CD4-positive, alpha-beta T cell treated with Interferon alpha-2 for 1 hour (primary cell): ENCODE results near the gene NFU1.

ENCODE experiments used
- DNase-seq, 2 donors: peaks; one replicate each; pipeline ENCODE4 v3.0.0-alpha.2; 2020 to 2022

Gene NFU1

DNA sequence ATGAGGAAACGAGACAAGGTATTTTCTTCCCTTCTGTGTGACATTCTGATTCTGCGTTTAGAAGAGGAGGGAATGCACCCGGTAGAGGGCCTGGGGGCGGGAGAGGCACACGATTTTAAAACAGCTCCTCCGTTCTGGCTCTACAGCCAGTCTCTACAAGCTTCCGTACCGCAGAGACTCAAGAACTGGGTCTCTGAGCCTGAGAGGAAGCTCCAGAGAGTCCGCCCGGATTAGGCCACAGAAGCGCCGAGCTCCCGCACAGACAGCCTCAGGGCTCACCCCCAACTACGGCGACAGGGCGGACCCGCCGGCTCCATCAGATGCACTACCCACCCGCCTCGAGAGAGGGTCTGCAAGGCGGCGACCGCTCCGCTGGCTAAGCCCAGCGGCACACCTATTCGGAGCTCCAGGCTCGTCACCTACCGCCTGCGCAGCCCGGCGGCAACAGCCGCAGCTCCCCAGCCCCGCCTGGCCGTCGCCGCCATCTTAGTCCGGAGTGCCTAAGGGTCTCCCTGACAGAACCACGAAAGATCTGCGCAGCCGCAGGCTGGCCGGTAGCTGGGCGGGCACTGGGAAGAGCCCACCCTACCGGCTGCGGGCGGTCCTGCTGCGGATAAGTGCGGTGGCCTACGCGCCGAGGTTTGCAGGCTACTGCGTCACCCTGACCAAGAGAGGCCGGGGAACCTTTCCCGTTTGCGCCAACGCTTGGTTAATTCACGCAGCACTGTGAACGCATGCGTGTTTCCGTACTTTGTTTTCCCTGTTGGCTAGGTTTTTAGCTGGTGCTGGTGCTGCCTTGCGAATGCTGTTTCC, at the start of gene NFU1:
TSS of gene NFU1 (minus strand) at position 498 of the 813 bp plus-strand sequence. CDS start at position 485, 13 bp downstream.
- peak; percentile 91 to 92 for DNase-seq

DNA sequence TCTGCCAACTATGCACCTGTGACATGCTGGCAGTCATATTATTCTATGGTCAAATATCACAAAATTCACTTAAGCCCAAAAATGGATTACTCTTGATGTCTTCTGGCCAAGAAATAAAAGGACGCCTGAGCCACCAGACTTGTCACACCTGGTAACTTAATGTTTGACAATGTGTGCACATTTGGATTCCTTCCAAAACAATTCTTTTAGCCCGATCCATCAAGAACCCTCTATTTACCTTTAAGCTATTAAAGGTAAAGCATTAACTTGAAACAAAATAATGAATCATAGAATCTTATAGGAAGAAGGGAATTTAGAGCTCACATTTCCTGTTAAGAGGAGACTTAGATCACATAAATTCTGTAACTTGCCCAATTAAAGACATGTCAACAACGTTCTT, 46.5 kb upstream of the NFU1 start:
- no peak for DNase-seq

DNA sequence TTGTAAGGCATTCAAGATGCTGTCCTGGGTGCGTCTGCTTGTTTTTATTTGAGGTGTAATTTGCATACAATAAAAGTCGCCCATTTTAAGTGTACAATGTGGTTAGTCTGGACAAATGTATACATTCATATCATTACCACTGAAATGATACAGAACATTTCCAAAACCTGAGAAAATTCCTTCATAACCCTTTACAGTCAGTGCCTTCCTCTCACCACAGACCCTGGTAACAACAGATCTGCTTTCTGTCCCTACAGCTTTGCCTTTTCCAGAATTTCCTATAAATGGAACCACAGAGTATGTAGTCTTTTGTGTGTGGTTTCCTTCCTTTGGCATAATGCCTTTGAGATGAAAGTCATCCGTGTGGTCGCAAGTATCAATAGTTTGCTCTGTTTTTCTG, 45.8 kb upstream of the NFU1 start:
- DNase-seq, result no peak

DNA sequence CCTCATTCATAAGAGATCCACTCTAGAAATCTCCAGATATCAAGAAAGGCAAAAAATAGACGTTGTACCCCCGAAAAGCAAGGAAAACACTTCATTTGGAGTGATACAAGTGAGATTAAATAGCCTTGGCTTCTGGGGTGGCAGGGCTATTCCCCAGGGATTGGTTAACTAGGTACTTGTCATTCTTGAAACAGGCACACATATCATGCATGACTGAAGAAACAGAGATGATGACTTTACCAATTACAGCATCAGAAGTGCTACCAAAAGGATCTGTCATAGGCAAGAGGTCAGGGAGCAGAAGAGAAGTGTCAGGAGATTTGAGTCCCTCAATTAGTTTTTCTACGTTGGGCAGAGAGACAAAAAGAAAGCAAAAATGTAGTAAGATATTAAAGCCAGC, 45.2 kb upstream of the NFU1 start:
- no peak for DNase-seq

DNA sequence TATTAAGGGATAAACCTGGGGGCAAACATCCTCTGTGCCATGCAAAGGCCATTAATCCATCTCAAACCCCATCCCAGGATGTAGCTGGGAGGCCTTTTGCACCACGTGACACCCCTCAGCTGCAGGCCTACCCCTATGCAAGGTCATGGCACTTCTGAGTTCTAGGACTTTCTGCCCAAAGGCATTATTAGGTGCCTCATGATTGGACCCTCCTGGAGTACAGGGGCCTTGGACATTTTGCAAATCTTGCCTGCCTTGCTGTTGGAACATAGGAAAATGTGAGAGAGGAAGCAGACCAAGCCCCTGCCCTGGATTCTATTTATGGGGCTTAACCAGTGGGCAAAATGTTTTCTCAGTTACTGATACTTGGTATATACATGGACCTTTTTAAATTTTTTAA, 44.2 kb upstream of the NFU1 start:
- no peak for DNase-seq

DNA sequence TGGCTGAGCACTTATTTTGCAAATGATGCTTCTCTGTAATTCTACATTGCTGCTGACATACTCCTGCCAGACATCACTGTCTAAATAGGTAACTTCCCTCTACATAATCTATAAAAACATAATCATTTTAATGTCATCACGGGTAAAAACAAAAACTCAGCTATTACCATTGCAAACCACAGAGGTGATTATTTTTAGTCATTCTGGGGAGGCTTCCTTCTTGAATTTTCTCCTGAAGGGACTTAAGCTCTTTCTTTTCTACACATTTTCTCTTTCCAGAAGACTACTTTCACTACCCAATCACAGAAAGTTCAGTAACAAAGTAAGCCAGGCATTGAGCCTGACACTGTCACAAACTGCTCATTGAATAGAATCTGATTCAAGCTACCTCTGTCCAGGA, 40.4 kb upstream of the NFU1 start:
- DNase-seq, result no peak

DNA sequence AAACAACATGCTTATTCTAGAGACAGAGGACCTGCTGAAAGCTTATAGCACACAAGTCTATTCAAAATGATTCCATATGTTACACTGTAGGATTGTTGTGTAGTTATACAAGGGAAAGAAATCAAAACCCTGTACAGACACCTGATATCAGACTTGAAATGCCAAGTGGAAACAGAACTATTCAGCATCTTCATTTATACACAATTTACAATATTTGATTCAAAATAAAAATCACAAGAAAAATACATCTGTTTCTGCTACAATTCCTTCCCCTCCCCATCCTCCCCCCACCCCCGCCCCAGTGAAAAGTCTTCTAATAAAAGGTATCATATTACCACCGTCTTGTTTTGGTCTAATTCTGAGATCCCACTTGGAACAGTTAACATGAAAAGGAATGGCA, 37.5 kb upstream of the NFU1 start:
- no peak for DNase-seq

DNA sequence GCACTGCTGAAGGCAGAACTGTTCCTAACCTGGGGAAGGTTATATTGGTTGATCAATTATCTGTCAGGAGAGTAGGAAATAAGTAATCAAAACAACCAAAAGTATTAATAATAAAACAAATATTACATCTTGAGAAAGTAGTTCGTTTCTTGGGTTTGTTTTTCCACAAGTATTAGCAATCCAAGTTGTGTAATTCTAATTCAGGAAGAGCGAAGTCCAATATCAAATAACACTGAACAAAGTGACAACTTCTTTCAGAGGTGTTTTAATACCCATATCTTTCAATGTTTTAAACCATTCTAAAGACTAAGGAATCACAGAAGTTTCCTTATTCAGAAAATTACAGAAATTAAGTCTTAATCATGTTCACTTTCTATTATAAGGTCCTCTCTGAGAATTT, 34.6 kb upstream of the NFU1 start:
- DNase-seq, result no peak

DNA sequence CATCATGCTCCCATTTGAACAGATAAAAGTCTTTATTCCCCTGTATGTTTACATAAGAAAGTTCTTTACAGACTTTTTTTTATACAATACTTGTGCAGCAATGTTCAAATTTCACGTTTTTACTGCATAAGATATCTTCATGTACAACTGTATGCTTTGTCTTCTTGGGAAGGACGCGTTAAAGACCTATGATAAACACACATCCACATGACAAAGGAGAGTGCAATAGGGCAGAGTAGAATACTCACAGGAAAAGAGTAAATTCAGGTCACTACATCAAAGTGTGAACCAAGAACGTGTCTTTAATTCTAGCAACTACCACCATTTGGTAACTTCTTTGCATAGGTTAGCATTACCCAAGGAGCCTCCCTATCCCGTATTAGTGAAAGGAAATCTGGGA, 33.7 kb upstream of the NFU1 start:
- no peak for DNase-seq

DNA sequence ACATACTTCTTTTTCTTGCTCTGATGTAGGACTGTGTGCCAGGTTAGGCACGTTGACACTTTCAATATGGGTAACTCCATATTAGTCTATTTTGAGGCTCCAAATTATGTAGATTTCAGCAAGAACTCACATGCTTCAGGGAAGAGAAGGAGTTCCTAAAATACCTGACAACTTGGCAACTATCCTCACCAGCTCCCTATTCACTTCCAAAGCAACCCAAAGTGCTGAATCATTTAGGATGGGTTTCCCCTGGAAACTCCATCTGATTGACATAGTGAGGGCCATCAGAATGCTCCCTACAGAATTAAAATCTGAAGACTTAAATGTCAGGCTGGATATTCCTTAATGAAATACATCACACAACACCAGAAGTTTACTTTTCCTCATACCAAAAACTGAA, 32.5 kb upstream of the NFU1 start:
- no peak for DNase-seq

DNA sequence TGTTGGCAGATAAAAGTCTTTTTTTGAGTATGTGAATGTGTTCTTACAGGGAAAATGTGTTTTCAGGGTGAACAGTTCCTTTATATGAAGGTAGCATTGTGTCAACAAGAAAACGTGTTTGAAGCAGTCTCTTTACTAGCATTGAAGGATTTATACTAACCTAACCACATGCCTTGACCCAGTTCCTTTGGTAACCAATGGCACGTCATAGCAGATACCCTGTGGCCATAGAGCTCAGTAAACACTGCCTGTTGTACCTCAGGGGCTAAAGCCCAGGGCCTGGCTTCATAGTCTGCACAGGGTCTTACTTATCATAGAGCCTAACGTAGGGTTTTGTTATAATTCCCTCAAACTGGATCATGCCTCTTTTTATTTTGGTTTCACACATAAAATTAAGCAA, 32.1 kb upstream of the NFU1 start:
- DNase-seq, result no peak

DNA sequence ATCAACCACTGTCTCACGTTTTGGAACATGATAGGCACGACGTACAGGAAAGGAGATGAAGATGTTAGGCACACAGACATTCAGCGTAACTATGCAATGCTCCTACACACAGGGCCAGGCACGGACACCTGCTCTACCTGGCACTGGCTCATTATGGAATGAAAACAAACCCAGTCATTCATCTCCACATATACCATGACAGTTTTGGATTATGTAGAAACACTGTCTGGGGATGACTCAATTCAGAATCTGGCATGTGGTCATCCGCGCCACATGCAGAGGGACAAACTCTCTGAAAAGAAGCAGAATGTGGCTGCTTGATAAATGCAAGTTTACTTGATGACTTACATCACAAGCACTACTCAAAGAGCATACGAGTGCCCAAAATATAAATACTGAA, 29.5 kb upstream of the NFU1 start:
- no peak for DNase-seq

DNA sequence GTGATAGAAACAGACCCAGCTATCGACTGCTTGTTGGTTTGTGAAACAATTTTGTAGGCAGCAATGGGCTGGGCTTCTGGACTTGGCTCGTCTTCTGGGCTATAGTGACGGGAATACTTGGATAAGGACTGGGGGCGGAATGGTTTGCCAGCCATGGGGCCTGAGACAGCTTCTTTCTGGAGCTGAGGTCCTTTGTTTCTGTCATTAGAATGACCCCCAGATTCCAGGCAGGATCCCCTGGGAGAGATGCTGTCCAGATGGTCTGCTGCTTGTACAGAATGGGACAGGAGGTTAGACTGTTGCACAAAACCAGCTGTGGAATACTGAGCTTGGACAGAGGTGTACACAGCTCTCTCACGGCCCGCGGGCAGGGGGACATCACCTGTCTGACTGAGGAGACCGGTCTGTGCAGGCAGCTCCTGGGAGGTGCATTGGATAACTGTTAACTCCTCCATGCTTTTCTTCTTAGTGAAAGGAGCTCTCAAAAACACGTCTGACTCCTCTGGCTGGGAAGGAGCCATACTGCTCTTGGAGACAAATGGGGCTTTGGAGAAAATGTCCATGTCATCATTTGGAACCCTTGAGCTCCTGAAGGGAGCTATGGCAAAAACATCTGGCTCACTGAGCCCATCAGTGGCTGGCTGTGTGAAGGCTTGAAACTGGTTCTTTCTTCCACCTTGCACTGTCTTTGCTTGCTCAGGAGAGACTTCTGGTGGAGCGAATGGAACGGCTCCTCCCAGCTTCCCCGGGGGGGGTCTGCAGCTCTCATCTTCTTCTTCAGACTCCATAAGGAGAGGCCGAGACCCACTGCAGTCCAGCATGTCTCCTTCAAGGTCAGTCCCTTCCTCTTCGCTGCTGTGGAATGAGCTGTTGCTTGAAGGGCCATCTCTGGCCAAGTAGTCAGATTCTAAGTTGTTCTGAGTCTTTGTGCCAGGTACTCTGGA, 28.6 kb upstream of the NFU1 start:
- no peak for DNase-seq

DNA sequence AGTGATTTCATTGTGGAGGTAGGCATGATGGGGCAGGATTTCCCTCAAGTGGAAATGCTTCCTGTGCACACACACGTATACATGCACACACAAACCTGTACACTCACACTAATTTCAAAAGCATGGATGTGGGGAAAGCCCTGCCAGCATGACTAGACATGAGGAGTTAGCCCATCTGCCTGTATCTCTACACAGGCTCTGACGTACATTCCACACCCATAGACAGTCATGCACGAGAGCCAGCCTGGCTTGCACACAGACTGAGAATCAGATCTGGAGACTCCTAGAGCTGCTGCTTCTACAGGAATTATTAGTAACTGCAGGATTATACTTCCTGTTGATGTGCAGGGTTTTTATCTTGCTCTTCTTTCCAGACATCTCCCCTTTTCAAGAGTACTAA, 27.3 kb upstream of the NFU1 start:
- DNase-seq, result no peak

DNA sequence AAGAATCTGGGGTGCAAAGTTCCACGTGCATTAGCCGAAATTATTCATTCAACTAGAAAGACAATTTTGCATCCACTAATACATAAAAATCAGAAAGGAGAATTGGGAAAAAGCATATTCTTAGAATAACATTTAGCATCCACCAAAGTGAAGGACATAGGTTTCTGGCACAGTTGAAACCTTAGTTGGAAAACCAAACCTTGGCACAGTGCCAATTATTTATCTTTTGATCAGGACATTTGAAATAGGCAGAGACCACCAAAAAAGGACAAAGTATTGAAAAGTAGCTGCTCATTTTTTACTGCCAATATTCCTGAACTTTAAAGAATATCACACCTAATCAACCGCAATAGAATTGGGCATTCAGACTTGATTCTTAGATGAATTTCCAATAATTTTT, 25.5 kb upstream of the NFU1 start:
- DNase-seq, result no peak

DNA sequence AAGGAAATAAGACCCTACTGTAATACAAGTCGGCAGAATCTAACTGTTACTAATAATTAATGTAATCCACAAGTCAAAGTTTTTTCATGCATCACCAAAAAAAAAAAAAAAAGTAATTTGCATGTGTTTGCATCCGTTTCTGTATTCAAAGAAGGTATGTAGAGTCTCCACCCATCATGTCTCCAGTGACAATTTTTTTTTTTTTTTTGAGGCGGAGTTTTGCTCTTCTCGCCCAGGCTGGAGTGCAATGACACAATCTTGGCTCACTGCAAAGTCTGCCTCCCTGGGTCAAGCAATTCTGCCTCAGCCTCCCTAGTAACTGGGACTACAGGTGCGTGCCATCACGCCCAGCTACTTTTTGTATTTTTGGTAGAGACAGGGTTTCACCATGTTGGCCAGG, 24.2 kb upstream of the NFU1 start:
- no peak for DNase-seq

DNA sequence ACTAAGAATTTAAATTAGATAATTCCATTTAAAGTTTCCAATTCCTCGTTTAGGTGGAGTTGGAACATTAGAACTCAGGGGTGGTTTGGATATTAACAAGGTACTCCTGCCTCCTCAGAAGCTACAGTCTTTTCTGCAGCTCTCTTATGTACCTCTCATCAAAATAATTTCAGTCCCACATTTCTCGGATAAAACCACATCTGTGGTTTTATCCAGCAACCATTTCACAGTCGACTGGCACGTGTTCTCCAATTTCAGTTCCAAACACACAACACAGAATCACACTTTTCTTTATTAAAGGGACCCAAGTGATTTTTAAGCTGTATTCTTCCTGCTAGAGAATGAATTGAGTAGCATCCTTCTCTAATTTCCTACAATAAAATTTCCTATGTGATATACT, 22.7 kb upstream of the NFU1 start:
- no peak for DNase-seq

DNA sequence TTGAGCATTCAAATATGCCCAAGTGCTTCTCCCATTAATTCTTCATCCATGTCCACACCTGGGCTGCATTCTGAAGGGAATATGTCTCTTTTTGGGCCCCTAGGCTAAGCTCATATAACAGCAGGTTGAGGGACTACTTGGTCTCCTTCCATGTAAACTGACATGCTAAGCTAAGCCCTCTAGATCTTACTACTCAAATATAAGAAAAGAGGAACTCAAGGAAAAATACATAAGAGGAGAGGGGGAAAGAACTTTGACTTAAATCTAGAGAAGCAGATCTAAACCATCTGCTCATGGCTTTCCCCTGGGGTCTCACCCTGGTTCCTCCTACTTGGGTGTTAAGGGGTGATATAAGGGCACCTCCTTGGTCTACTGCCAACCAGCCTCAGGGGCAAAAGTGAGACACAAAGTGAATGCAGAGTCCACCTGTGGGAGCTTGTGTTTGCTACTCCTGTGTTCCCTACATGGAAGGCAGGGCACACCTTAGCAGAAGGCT, 19.8 kb upstream of the NFU1 start:
- DNase-seq, result no peak

DNA sequence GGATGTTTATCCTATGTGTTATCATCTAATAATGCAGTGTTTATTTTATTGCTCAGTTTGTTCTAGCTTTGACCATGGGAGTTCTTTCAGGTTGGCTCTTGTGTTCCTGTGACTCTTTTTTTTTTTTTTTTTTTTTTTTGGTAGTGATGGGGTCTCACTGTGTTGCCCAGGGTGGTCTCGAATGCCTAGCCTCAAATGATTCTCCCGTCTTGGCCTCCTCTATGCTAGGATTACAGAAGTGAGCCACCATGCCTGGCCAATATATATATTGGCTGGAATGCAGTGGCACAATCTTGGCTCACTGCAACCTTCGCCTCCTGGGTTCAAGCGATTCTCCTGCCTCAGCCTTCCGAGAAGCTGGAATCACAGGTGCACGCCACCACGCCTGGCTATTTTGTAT, 18.9 kb upstream of the NFU1 start:
- no peak for DNase-seq

DNA sequence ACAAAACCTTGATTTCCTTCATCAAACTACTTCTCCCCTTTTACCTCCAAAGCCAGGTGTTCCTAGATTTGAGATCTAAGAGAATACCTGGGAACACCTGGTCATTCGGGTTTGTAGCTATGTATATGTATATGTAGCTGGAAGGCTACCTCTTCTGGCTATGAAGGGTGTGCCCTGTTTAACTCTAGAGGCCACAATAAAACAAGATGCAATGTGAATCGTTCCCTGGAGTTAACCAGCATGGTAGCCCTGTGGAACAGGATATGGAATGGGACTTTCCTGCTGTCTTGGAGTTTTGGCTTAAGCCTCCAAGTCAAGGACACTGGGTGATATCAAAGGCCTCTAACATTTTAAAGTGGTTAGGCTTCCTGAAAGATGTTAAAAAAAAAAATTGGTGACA, 17.7 kb upstream of the NFU1 start:
- no peak for DNase-seq

DNA sequence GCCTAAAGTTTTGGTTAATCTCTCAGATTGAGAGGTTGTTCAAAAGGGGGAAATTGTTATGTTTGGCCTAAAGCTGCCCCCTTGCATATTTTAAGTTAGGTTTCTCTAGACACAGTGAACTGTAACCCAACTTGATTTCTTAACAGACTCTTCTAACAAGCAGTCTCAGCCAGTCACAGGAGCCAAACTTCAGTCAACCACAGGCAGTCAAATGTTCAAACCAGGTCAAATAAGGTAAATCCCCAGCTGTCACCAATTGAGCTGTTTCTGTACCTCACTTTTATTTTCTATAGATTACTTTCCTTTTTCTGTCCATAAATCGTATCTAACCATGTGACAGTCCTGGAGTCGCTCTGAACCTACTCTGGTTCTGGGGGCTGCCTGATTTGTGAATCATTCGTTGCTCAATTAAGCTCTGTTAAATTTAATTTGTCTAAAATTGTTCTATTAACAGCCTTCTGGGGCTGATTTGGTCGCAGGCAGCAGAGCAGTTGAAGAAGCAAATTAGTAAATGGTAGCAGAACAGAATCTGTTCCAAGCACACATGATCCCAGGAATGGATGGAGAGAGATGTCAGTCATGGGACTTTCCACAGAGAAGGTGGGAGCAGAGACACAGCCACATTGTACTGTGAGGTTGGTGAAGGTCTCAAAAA, 16.4 kb upstream of the NFU1 start:
- no peak for DNase-seq

DNA sequence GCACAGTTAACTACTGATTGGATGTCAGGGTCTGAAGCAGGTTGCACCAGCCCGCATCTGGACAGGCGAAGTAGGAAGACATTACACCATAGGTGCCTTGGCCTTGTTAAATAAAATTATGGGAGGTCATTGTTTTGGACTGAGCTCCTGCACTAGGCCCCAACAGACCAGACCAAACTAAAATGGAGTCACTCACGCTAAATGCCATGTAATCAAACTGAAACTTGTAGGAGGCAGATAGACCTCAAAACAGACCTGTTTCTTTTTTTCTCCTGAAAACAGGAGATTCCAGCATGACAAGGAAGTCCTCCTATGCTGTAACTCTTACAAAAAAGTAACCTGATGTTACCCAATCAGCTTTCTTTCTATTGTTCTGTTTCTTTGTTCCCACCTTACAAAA, 15.5 kb upstream of the NFU1 start:
- no peak for DNase-seq

DNA sequence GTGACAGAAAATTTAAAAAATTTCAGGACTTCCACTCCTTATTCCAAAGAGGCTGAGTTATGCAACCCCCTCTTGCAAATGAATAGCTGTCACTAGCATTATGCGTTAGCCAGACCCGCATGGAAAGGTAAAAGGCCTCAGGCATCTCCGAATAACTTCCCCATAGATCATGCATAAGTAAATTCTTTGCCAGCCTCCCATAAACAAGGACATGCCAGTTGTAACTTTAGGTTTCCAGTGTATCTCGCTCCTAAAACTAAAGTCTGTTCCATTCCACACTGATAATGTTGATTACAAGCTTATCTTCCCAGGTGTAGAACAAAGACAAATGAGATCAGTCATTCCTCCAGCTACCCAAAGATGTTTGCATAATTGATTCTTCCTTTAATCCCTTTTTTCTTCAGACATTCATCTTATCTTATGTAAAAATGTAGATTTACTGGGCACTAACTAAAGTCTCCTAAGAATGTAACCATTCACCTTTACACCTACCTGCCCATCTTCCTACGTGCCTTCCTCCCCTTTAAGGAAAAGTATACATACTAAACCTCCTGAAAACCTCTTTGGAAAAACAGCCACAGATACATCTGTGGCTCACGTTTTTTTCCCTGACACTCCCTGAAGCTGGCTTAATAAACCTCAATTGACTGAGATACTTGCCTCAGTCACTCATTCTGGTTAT, 13.6 kb upstream of the NFU1 start:
- DNase-seq, result no peak
